ENCODE data around the gene WDR26. TPM values are rescaled to one million over a fixed set of nuclear protein-coding genes. Genes with fewer than 3 reads are reported as not detected.

WDR26 gene
- total RNA-seq = 52.5 and 63.3 TPM in 2 replicates

GRCh38 chr1:224434691-224435317, at the start of gene WDR26:
WDR26 (minus strand) TSS chr1:224434797.

GRCh38 chr1:224356685-224357625, 77.6 kb downstream of the WDR26 start, which contains the start of gene CNIH4:
CNIH4 (plus strand) TSS chr1:224356879; CDS start chr1:224356925, 46 bp downstream.

Other genes with a start within 250 kb of the WDR26 start
- gene NVL, start 104.6 kb downstream of the WDR26 start, total RNA-seq = 18.6 and 21.1 TPM in 2 replicates
- 112 and 114 TPM in 2 replicates for gene CNIH4, start 77.9 kb downstream of the WDR26 start, total RNA-seq
- gene CNIH3, start 181.5 kb upstream of the WDR26 start, total RNA-seq = 3.6 and 6.8 TPM in 2 replicates